K562 (cell line): Measurements from ENCODE around the gene PARP1. TPM values are rescaled to one million over a fixed set of nuclear protein-coding genes. Genes with fewer than 3 reads are reported as not detected.

Source experiments
- ATAC-seq: fragments of 200-7000 bp; cut with Tn5 transposase; 3 replicates; pipeline ENCODE4 v1.9.1; 2020; ENCODE audit warnings: moderate library complexity
- BruUV-seq: library from RNA; stranded (reverse); fragments of 400-500 nt; replicated peaks from 2 replicates; lab custom pipeline; 2021; lab: Mats Ljungman, UMichigan
- CTCF ChIA-PET: fragments of 300-600 bp; formaldehyde crosslinking; extraction: SDS; loops from one replicate; lab custom pipeline; 2021; ENCODE audit warnings: low intra/inter-chr PET ratio; lab: Yijun Ruan, JAX
- POLR2A ChIA-PET: fragments of 300-600, 350-650 bp; sonication (Branson Sonifier 250); formaldehyde crosslinking; extraction: SDS; loops from one replicate; lab custom pipeline; 2021; ENCODE audit warnings: antibody characterized with exemption, inconsistent platforms; lab: Yijun Ruan, JAX
- DNase-seq, 4 experiments: peaks; one replicate each; pipeline versions ENCODE4 v3.0.0 to v3.0.0-alpha.2; 2011 to 2018; ENCODE audit warnings: low spot score in 3 of 4, mixed read lengths in 3 of 4; ENCODE audit errors: extremely low read depth in 1 of 4
- FAIRE-seq: peaks from 2 replicates; lab custom pipeline; 2011; peaks lifted over from hg19 to GRCh38; lab: Jason Lieb, UNC
- H2AFZ ChIP-seq: 2 replicates; pipeline ENCODE4 v1.6.0; 2011; ENCODE audit warnings: low read depth, low read length, control low read depth, inconsistent platforms
- H3K27ac ChIP-seq: fragments of 200-600 bp; 3 replicates; pipeline ENCODE4 v1.8.0; 2011; ENCODE audit warnings: low read depth, mild to moderate bottlenecking, control low read depth, inconsistent platforms, low read length, moderate library complexity, mixed read lengths; ENCODE audit errors: extremely low read depth
- H3K27me3 ChIP-seq, 2 experiments: fragments of 300-600 bp in 1 of 2; 2 replicates in 1 of 2; 3 replicates in 1 of 2; pipeline versions ENCODE4 v1.6.0 to v1.8.0; 2011; ENCODE audit warnings: inconsistent platforms in 2 of 2, low read length in 2 of 2, mild to moderate bottlenecking in 1 of 2, mixed read lengths in 1 of 2, moderate library complexity in 1 of 2; ENCODE audit not compliant: control insufficient read depth in 2 of 2, insufficient read depth in 2 of 2
- H3K36me3 ChIP-seq: fragments of 300-600 bp; 3 replicates; pipeline ENCODE4 v1.8.0; 2011; ENCODE audit warnings: mild to moderate bottlenecking, low read length, inconsistent platforms; ENCODE audit not compliant: control insufficient read depth, insufficient read depth
- H3K4me1 ChIP-seq, 2 experiments: fragments of 200-600 bp in 1 of 2; replicated peaks in 1 of 2; 2 replicates in 1 of 2; 3 replicates in 1 of 2; pipeline versions ENCODE4 v1.5.1 to v1.8.0; 2011; ENCODE audit warnings: inconsistent platforms in 2 of 2, low read length in 2 of 2, mild to moderate bottlenecking in 1 of 2, mixed read lengths in 1 of 2, moderate library complexity in 1 of 2; ENCODE audit not compliant: control insufficient read depth in 2 of 2, insufficient read depth in 2 of 2
- H3K4me2 ChIP-seq: 2 replicates; pipeline ENCODE4 v1.6.1; 2011; ENCODE audit warnings: low read length, control low read depth, inconsistent platforms, mixed read lengths; ENCODE audit not compliant: insufficient read depth
- H3K4me3 ChIP-seq: fragments of 200-600 bp; sonication (generic), shearing (Covaris generic); 2 replicates; pipeline ENCODE4 v1.5.1; 2016; ENCODE audit warnings: control low read depth, inconsistent platforms
- H3K79me2 ChIP-seq: fragments of 200-600 bp; 3 replicates; pipeline ENCODE4 v1.8.0; 2011; ENCODE audit warnings: low read length, inconsistent platforms; ENCODE audit not compliant: control insufficient read depth, insufficient read depth
- H3K9ac ChIP-seq, 2 experiments: 2 replicates each; pipeline versions ENCODE4 v1.6.0 to v1.6.1; 2011; ENCODE audit warnings: low read depth in 2 of 2, low read length in 2 of 2, control low read depth in 1 of 2, inconsistent platforms in 1 of 2, mild to moderate bottlenecking in 1 of 2, mixed read lengths in 1 of 2; ENCODE audit not compliant: insufficient read depth in 1 of 2
- H3K9me1 ChIP-seq: one replicate; pipeline ENCODE4 v1.6.0; 2011; ENCODE audit warnings: inconsistent platforms, mild to moderate bottlenecking, low read length, moderate library complexity; ENCODE audit not compliant: control insufficient read depth, insufficient read depth
- H3K9me3 ChIP-seq: replicated peaks from 2 replicates; pipeline ENCODE4 v1.5.1; 2011; ENCODE audit warnings: low read depth, low read length, inconsistent platforms; ENCODE audit not compliant: control insufficient read depth, insufficient read depth
- H4K20me1 ChIP-seq: replicated peaks from 2 replicates; pipeline ENCODE4 v1.6.1; 2011; ENCODE audit warnings: low read length, inconsistent platforms, mixed read lengths; ENCODE audit not compliant: control insufficient read depth, insufficient read depth
- AFF4 ChIP-seq: sonication (generic); formaldehyde crosslinking; IDR thresholded peaks from 2 replicates; pipeline ENCODE4 v1.8.0; 2023; ENCODE audit warnings: mild to moderate bottlenecking, missing genetic modification reagents
- CBFA2T2 ChIP-seq: fragments of 450-650 bp; conservative IDR thresholded peaks from 2 replicates; pipeline ENCODE4 v1.6.1; 2017; ENCODE audit warnings: mild to moderate bottlenecking
- FOXA3 ChIP-seq, 2 experiments: fragments of 450-650 bp in 1 of 2; sonication (generic) in 1 of 2; formaldehyde crosslinking; IDR thresholded peaks in 1 of 2; conservative IDR thresholded peaks in 1 of 2; 2 replicates each; pipeline versions ENCODE4 v1.4.0 to v1.8.0; 2020 to 2022; ENCODE audit warnings: mild to moderate bottlenecking in 2 of 2, missing genetic modification reagents in 1 of 2
- POU5F1 ChIP-seq: fragments of 150-350 bp; IDR thresholded peaks from 2 replicates; pipeline ENCODE4 v1.6.1; 2014; ENCODE audit warnings: borderline replicate concordance, low read length, low read depth, mild to moderate bottlenecking; ENCODE audit not compliant: partially characterized antibody
- ZNF695 ChIP-seq: fragments of 450-650 bp; formaldehyde crosslinking; IDR thresholded peaks from 2 replicates; pipeline ENCODE4 v1.4.0; 2020; ENCODE audit warnings: mild to moderate bottlenecking, moderate library complexity
- WGBS: fragments of 100-300 bp; shearing (Covaris generic); methylation state at CpG from one replicate; pipeline ENCODE4 v1.1.6; 2016; ENCODE audit warnings: low coverage, mixed read lengths; ENCODE audit not compliant: insufficient coverage; ENCODE audit errors: missing lambda C conversion rate; 5-methylcytosine and 5-hydroxymethylcytosine counted together
- in situ Hi-C: fragments of 300-500 bp; cut with MboI; formaldehyde crosslinking; loops from 4 replicates; pipeline ENCODE4 v1.15.0; 2018; ENCODE audit warnings: inconsistent platforms, mixed read lengths
- intact Hi-C: fragments of 100-400 bp; cut with micrococcal nuclease; formaldehyde crosslinking; loops from 2 replicates; pipeline ENCODE4 v1.14.2; 2022
- polyA plus RNA-seq, 8 experiments: library from polyadenylated mRNA; depleted of rRNA in 4 of 8; stranded (reverse) in 5 of 8; unstranded in 3 of 8; fragments of >200 nt; fragmentation: Nextera tagmentation in 2 of 8; fragmentation: Illumina TruSeq in 1 of 8; extraction: Ambion mirVana in 2 of 8; extraction: Trizol in 1 of 8; gene quantifications; 2 replicates each; pipeline versions ENCODE4 v1.2.1 to v1.2.3, GENCODE V29; 2011 to 2014; ENCODE audit warnings: inconsistent platforms in 1 of 8, missing spikeins in 1 of 8
- total RNA-seq, 7 experiments: library from RNA; depleted of rRNA in 6 of 7; stranded (reverse); fragments of >200 nt in 6 of 7; fragmentation: Illumina TruSeq in 2 of 7; extraction: Trizol in 2 of 7; gene quantifications; 2 replicates each; pipeline versions ENCODE4 v1.2.1 to v1.2.3, GENCODE V29; 2011 to 2021; ENCODE audit warnings: low replicate concordance in 1 of 7

Gene PARP1
- total and polyA plus RNA-seq, 9 of the 15 experiments (the other 6 are each of a cell fraction or from before 2014, with no cell fraction given): 121 to 306 (median 250) TPM

GRCh38 chr1:226404063-226404903 lies 3.6 kb downstream of the PARP1 start:
- H3K36me3 ChIP-seq: peaks cover 59% of the 10 kb centered on the region
- H3K9ac ChIP-seq: peak overlapping the region in 1 of 2 experiments; percentile 78; a peak in 2 of 4 replicates
- 43% methylated on average over 5 of the region's 5 CpGs for WGBS
- CTCF ChIA-PET: no interaction called here
- no peak for DNase-seq
- peak overlapping the region; percentile 45 for H3K4me2 ChIP-seq
- intact Hi-C loops: no loop called here
- peaks cover 33 to 34% of the 10 kb centered on the region in 2 experiments for H3K4me1 ChIP-seq
- ATAC-seq: no peak
- H3K4me3 ChIP-seq: no peak overlapping the region
- H2AFZ ChIP-seq: no peak overlapping the region
- no peaks in the 10 kb centered on the region for H3K27me3 ChIP-seq
- POLR2A ChIA-PET: interaction anchor here (0.6 to 1.4 kb wide), 6 partner anchors 18 to 546 kb away, joined by 3 to 6 read pairs (median 3); partner anchors contain the start of gene LIN9
- peaks cover 26% of the 10 kb centered on the region for H4K20me1 ChIP-seq
- TF ChIP-seq CBFA2T2 (0 out of 2 replicates have a peak, but pooled peaks have one; percentile 6), POU5F1 (no peak), FOXA3 (CRISPR knock-in tag; conservative IDR thresholded peaks at IDR 0.05 in 1 of 2, IDR thresholded peaks at IDR 0.05 in 1 of 2) (0 out of 4 replicates have a peak, but pooled peaks of 1 of the 2 experiments have one; percentile 35), ZNF695 (CRISPR knock-in tag) (no peak), AFF4 (no peak)
- TF ChIP-seq, all 486 proteins: peak for 2
- Histone ChIP-seq H3K9me1 (peaks cover 8% of the 10 kb centered on the region), H3K27ac (no peak overlapping the region), H3K9me3 (no peaks in the 10 kb centered on the region), H3K79me2 (peaks cover 78% of the 10 kb centered on the region)
- in situ Hi-C loops: no loop called here
- BruUV-seq: no TSS peak
- no peak for FAIRE-seq
